IPS-NIHi7 (cell line): Measurements from ENCODE around the gene CRYBG1.
"Not testable (repeated sequence)": the region's sequence is repeated elsewhere in the genome, so short reads cannot be mapped to it uniquely, and the experiment has no call there.

Experiments
- DNase-seq: peaks from one replicate; pipeline ENCODE4 v3.0.0; 2012; ENCODE audit warnings: mixed read lengths; ENCODE audit errors: extremely low spot score

CRYBG1 gene

DNA sequence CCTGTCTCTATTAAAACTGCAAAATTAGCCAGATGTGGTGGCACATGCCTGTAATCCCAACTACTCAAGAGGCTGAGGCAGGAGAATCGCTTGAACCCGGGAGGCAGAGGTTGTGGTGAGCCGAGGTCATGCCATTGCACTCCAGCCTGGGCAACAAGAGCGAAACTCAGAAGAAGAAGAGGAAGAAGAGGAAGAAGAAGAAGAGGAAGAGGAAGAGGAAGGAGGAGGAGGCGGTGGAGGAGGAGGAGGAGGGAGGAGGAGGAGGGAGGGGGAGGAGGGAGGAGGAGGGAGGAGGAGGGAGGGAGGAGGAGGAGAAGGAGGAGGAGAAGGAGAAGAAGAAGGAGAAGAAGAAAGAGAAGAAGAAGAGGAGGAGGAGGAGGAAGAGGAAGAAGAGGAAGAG, 228.4 kb downstream of the CRYBG1 start:
- DNase-seq, result not testable (repeated sequence)

DNA sequence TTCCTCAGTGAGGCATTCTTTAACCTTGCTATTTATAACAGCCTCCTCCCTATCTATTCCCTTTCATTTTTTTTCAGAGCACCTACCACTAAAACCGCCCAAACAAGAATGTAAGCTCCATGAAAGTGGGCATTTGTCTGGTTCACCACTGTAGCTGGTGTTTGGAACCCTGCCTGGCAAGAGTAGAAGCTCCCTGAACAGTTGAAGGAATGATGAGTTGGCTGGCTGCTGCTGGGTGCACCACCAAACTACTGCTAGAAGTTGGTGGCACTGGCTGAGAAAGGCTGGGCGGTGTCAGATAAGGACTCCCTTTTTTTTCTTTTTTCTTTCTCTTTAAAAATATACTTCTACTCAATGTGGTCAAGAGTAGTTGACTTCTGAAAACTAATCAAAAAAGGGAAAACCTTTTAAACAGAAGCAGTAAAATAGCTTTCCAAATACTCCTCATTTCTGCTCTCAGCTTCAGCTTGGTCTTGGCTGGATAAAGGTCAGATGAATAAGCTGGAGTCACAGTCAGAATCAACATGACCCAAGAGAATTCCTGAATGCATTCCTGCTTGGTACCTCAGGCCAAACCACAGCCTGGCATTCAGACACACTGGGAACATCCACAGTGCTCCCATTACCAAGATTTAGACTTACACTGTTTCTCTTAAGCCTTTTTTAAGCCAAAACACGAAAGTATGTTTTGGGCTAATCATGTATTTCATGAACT, 230.8 kb downstream of the CRYBG1 start:
- no peak for DNase-seq

DNA sequence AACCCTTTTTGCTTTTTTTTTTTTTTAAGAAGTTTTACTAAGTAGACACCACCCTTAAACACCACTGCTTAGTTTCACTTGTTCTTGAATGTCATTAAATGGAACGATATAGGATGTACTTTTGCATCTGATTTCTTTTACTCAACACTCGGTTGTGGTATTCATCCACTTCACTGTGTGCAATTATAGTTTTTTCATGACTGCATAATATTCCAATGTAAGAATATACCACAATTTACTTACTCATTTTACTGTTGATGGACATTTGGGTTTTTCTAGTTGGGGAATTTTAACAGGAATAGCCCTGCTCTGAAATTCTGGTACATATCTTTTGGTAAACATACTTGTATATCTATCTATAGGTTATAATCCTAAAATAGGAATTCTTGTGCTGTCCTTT, 238.9 kb downstream of the CRYBG1 start:
- no peak for DNase-seq

DNA sequence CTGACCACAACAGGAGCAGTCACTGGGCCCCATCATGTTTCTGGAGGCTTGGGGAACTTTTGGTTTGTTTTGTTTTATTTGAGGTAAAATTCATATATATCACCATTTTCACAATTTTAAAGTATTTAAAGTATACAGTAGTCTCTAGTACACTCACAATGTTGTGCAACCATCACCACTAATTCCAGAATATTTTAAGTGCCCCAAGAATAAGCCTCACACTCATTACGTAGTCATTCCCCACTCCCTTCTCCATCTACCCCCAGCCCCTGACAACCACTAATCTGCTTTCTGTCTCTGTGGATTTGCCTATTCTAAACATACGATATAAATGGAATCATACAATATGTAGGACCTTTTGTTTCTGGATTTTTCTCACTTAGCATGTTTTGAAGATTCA, 239.8 kb downstream of the CRYBG1 start:
- DNase-seq, result no peak

DNA sequence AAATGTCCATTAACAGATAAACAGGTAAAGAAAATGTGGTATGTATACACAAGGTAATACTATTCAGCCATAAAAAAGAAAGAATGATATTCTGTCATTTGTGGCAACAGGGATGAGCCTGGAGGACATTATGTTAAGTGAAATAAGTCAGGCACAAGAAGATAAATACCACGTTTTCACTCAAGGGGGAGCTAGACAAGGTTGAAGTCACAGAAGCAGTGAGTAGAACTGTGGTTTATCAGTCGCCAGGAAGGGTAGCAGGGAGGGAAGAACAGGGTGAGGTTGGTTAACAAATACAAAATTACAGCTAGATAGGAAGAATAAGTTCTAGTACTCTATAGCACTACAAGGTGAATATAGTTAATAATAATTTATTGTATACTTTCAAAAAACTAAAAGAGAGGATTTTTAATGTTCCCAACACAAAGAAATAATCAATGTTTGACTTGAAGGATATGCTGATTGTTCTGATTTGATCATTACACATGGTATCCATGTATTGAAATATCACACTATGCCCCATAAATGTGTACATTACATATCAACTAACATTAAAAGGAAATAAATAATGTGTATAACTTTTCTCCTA, 247.7 kb downstream of the CRYBG1 start:
- DNase-seq, result peak; percentile 61

DNA sequence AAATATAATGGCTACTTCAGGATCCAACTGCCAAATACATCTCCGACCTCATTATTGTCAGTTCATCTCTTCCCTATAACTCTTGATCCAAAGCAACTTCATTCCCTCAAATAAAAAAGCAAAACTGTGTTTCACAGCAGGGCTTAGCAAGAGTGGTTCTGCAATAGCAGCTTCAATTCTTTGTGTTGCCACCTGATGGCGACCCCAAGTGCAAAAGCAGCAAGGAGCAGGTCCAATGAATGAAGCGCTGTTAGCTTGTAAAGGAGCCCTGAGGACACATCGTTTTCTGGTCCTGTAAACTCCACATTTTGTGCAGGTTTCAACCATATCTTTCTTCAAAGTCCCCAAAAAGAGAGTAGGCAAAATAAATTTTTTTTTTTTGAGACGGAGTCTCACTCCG, 249.2 kb downstream of the CRYBG1 start:
- DNase-seq, result peak; percentile 60

DNA sequence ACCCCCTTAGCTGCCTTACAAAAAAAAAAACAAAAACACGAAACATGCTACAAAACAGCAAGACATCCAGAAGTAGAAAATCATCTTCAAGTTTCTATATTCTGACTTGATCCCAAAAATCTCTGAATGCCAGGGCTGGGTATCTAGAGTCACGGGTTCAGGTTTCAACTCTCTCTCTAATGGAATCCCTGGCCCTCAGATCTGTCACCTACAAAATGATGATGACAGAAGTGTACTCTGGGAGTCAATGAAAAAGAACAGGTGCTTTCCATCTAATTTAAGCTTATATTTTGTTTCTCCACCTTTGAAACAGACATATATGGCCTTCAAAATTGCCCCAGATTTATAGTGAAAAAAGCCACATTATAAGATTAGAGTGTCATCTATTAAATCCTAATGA, 250.5 kb downstream of the CRYBG1 start:
- DNase-seq, result no peak

DNA sequence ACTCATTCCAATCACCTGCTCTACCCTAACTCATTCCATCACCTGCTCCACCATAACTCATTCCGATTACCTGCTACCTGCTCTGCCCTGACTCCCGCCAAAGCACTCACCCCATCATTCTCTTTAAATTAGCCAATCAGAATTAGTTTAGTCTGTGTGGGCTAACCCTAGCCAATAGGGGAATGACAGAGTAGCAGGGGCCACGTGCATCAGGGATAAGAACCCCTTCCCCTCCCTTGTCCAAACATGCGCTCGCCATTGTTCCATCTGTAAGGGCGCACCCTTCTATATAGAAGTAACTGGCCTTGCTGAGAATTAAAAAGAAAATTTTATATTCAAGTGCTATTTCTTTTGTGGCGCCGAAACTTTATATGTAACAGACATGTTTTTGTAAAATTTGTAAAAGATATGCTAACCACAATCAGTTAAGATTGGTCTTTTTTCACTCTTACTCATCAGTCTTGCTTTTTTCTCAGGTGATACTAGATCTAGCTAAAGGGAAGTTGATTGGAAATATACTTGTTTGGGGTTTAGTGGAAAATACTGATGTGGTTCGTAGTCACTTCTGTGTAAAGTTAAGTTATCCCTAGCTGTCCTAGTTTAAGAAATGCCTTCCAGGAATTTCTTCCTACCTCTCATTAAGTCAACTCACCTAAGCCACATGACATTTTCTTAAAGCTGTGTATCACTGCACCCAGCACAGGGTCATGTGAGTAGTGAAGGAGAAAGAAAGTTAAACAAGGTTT, 252.3 kb downstream of the CRYBG1 start:
- DNase-seq, result no peak

DNA sequence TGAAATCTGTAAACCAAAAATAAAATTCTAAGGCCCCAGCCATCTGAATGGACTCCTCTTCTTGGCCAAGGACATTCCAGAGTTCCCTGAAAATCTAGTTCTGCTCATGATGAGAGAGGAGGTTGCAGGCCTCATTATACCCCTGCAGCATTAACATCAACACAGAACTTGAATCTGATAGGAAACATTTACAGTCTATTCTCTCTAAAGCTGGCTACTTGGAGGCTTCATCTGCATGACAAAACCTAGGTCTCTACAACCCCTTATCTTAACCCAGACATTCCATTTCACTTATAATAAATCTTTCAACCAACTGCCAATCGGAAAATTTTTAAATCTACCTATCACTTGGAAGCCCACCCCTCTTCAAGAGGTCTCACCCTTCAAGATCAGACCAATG, 253.1 kb downstream of the CRYBG1 start:
- no peak for DNase-seq

DNA sequence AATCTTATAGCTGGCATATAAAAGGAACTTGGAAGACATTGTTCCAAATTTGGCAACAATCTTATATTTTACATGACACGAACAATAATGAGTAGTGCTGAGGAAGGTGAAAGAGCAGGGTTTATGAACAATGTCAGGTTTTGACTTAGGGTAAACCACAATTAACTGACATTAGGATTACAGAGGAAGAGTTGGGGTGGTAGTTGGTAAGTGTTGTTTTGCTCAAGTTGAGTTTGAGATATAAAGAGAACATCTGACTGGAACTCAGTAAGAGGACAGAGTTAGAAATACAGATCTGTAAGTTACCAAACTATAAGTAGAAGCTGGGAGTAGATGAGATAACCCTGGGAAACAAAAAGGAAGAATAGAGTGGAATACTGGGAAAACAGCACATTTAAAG, 253.6 kb downstream of the CRYBG1 start:
- DNase-seq, result no peak

DNA sequence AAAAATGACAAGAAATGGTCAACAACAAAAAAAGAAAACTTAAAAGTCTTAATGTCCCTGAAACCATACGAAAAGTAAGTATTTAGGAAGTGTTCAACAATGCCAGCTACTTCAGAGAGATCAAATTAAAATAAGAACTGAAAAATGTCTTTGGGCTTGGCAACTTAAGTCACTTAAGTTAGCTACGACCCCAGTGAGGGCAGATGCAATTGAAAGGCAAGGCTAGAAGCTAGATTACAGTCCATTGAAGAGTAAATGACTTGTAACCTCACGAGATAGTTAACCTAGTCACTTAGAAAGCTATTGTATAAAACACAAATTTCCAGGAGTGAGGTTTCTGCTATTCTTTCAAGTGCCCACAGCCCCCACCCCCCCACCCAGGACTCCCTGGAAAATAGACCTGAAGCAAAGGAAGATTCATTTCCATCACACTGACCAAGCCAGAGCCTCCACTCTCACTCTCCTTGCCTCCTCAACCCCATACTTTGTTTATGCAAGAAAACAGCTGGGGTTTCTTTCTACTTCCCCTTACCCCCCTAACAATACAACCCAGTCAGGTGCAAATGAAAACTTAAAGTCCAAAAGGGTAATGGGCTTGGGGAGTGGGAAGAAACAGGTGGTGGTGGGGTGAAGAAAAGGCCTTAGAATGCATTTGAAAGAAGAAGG, 254.2 kb downstream of the CRYBG1 start:
- DNase-seq, result peak; percentile 47

DNA sequence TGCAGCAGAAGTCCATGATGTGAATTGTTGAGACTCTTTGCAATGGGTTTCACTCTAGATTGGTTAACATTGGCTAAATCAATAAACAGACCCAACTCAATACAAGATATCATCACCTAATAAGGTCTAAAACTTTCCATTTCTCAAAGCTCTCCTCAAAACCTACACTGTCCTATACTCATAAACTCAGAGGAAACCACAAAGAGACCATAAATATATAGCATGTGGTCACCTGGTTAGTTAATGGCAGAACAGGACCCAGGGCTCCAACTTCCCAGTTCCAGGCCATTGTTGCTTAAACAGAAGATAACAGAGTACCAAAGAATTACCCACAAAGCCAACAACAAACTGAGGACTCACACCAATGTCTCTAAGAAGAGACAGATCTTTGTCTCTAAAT, 256.8 kb downstream of the CRYBG1 start:
- DNase-seq, result no peak

DNA sequence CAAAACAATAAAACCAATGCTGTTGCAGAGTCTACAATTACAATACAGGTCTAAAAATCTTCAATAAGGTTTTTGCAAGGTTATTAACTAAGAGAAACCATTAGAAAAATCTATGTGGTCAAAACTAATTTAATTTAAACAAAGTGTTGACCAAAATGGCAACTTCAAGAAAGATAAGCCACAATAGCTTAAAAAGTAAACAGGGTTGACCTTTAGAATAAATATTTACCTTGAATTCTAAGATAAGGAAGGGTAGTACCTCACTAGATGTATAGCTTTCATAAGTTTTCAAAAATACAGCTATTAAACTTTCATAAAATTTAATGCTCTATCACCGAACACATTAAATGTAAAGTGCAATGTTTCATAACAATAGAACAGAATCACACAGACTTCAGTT, 257.3 kb downstream of the CRYBG1 start:
- DNase-seq, result no peak

DNA sequence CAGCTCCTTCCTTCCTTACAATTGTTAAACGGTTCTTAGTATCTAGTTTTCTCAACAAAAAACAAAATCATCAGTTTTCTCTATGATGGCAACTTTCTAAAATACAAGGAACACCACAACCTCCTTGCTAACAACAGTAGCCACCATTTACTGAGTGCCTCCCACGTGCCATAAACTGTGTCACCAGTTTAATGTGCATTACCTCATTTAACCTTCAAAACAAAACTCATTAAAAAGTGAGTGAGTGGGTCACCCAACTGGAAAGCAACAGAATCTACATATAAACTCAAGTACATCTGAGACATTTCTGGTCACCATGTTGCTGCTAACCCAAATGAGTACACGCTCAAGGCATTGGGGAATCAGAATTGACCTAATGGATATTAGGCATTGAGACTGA, 257.8 kb downstream of the CRYBG1 start:
- no peak for DNase-seq

DNA sequence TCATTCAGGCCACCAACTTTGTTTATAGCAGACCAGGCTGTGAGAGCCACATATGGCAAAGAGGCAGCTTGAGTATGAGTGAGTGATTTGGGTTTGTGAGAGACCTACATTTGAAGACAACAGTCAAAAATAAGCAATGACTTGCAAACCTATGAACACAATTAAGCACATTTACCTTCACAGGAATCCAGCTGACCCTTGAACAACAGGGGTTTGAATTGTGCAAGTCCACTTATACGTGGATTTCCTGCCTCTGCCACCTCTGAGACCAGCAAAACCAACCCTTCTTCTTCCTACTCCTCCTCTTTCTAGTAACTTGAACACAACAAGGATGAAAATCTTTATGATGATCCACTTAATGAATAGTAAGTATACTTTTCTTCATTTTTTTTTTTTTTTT, 258.7 kb downstream of the CRYBG1 start:
- DNase-seq, result no peak

DNA sequence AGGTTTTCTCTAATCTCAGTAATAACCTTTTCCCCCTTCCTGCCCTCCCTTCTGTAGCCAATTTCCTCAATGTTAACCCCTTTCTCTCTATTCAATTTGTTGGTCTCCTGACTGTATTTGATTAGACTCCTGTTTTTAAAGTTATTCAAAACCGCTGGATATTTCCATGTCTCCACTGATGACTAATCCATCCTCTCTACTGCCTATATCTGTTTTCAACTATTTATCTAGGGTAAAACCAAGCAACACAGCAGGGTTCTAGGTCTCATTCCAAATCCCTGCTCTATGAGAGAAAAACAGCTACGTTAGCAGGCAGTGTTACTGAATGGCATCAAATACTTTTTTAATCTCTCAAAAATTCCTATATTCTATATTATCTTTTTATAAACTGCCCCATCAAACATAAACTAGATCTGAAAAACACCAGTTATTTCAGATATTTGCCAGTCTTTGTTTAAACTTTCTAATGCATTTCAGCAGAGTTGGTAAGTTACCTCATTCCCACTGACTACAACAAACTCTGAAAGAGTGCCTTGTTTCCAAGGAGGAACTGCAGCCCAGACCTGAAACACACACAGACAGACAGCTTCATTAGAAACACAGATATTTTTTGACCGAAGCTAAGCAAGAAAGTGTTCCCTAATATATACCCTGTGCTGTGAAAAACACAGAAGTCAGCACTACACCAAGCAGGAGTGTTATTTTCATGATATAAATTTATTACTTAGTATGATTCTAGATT, 260.6 kb downstream of the CRYBG1 start:
- DNase-seq, result no peak
